WERI-Rb-1 (cell line): ENCODE data around the gene MYH1.

Experiments used
- DNase-seq: peaks from one replicate; pipeline ENCODE4 v3.0.0-alpha.2; 2020
- H3K27ac ChIP-seq: fragments of 250-450 bp; sonication (Bioruptor Pico); 2 replicates; pipeline ENCODE4 v1.5.1; 2020; ENCODE audit warnings: mild to moderate bottlenecking, moderate library complexity
- H3K27me3 ChIP-seq: fragments of 250-450 bp; sonication (Bioruptor Pico); 2 replicates; pipeline ENCODE4 v1.5.1; 2021; ENCODE audit warnings: mild to moderate bottlenecking, low read depth, moderate library complexity; ENCODE audit not compliant: insufficient read depth, severe bottlenecking
- H3K36me3 ChIP-seq: fragments of 250-450 bp; sonication (Bioruptor Pico); 2 replicates; pipeline ENCODE4 v1.5.1; 2020; ENCODE audit warnings: mild to moderate bottlenecking, moderate library complexity
- H3K4me3 ChIP-seq: 2 replicates; pipeline ENCODE4 v1.5.1; 2011; ENCODE audit warnings: low read depth, mild to moderate bottlenecking, control low read depth, low read length
- H3K9me3 ChIP-seq: fragments of 250-450 bp; sonication (Bioruptor Pico); 2 replicates; pipeline ENCODE4 v1.5.1; 2021; ENCODE audit warnings: mild to moderate bottlenecking, moderate library complexity; ENCODE audit not compliant: severe bottlenecking
- CTCF ChIP-seq: IDR thresholded peaks from 2 replicates; pipeline ENCODE4 v1.5.1; 2011; ENCODE audit warnings: low read depth, mild to moderate bottlenecking, control low read depth, inconsistent platforms, low read length

Gene MYH1

GRCh38 chr17:10471858-10472257, 46.5 kb downstream of the MYH1 start:
- Histone ChIP-seq H3K4me3 (no peak overlapping the region), H3K27ac (no peak overlapping the region), H3K36me3 (no peaks in the 10 kb centered on the region), H3K27me3 (peaks cover 2% of the 10 kb centered on the region), H3K9me3 (no peaks in the 10 kb centered on the region)
- TF ChIP-seq CTCF = no peak
- DNase-seq = no peak

- Histone ChIP-seq H3K9me3 (no peaks in the 10 kb centered on the region), H3K4me3 (no peak within 1 kb of the TSS), H3K36me3 (no peaks in the 10 kb centered on the region), H3K27me3 (peaks cover 2% of the 10 kb centered on the region), H3K27ac (no peak within 1 kb of the TSS)
- no peak for TF ChIP-seq CTCF
- no peak for DNase-seq
These were observed 48.9 kb downstream of the MYH1 start, which contains the start of gene MYH4 for GRCh38 chr17:10469459-10469858. MYH4 (minus strand) TSS chr17:10469559; CDS start chr17:10466745, 2,814 bp downstream.

GRCh38 chr17:10463402-10463801, 54.9 kb downstream of the MYH1 start:
- H3K27ac ChIP-seq = no peak overlapping the region
- TF ChIP-seq CTCF = no peak
- peaks cover 5% of the 10 kb centered on the region for H3K27me3 ChIP-seq
- no peak overlapping the region for H3K4me3 ChIP-seq
- no peak for DNase-seq
- H3K36me3 ChIP-seq = no peaks in the 10 kb centered on the region
- no peaks in the 10 kb centered on the region for H3K9me3 ChIP-seq

- no peak overlapping the region for H3K27ac ChIP-seq
- H3K9me3 ChIP-seq = no peaks in the 10 kb centered on the region
- no peak for TF ChIP-seq CTCF
These were observed 58.3 kb downstream of the MYH1 start for GRCh38 chr17:10460062-10460461.

GRCh38 chr17:10458701-10459100, 59.6 kb downstream of the MYH1 start:
- Histone ChIP-seq H3K27me3 (peaks cover 5% of the 10 kb centered on the region), H3K9me3 (no peaks in the 10 kb centered on the region), H3K27ac (no peak overlapping the region), H3K4me3 (no peak overlapping the region), H3K36me3 (no peaks in the 10 kb centered on the region)
- DNase-seq = no peak
- TF ChIP-seq CTCF = no peak

More at GRCh38 chr17:10460062-10460461, 58.3 kb downstream of the MYH1 start:
- H3K36me3 ChIP-seq = no peaks in the 10 kb centered on the region
- peak; percentile 9 for DNase-seq
- peaks cover 5% of the 10 kb centered on the region for H3K27me3 ChIP-seq
- no peak overlapping the region for H3K4me3 ChIP-seq

GRCh38 chr17:10457952-10458351, 60.4 kb downstream of the MYH1 start:
- Histone ChIP-seq H3K27me3 (peaks cover 5% of the 10 kb centered on the region), H3K36me3 (no peaks in the 10 kb centered on the region), H3K9me3 (no peaks in the 10 kb centered on the region), H3K4me3 (no peak overlapping the region), H3K27ac (no peak overlapping the region)
- no peak for TF ChIP-seq CTCF
- no peak for DNase-seq
